Trophoblast cell (in vitro differentiated cells and primary cell): ENCODE results near the gene MGMT.

Experiments used
- DNase-seq, 2 donors: peaks; one replicate each; pipeline ENCODE4 v3.0.0-alpha.2; 2016
- H2AFZ ChIP-seq: 2 replicates; pipeline ENCODE4 v1.6.1; 2013; ENCODE audit warnings: low read length, moderate library complexity, mild to moderate bottlenecking; ENCODE audit not compliant: insufficient read depth, poor library complexity
- H2AK5ac ChIP-seq: 2 replicates; pipeline ENCODE4 v1.6.1; 2013; ENCODE audit warnings: mild to moderate bottlenecking, low read length
- H2BK120ac ChIP-seq: 2 replicates; pipeline ENCODE4 v1.6.1; 2013; ENCODE audit warnings: low read length, mild to moderate bottlenecking, moderate library complexity; ENCODE audit not compliant: insufficient read depth, poor library complexity
- H2BK12ac ChIP-seq: 2 replicates; pipeline ENCODE4 v1.6.1; 2013; ENCODE audit warnings: mild to moderate bottlenecking, low read length, moderate library complexity
- H2BK5ac ChIP-seq: 2 replicates; pipeline ENCODE4 v1.6.1; 2013; ENCODE audit warnings: low read length, low read depth, moderate library complexity, mild to moderate bottlenecking; ENCODE audit not compliant: poor library complexity
- H3K14ac ChIP-seq: 2 replicates; pipeline ENCODE4 v1.6.1; 2013; ENCODE audit warnings: mild to moderate bottlenecking, low read length
- H3K18ac ChIP-seq: 2 replicates; pipeline ENCODE4 v1.6.1; 2013; ENCODE audit warnings: mild to moderate bottlenecking, low read length
- H3K23ac ChIP-seq: 2 replicates; pipeline ENCODE4 v1.6.1; 2013; ENCODE audit warnings: low read length
- H3K27ac ChIP-seq: 2 replicates; pipeline ENCODE4 v1.5.1; 2013; ENCODE audit warnings: low read depth, mild to moderate bottlenecking, inconsistent platforms, low read length, moderate library complexity
- H3K27me3 ChIP-seq: 2 replicates; pipeline ENCODE4 v1.6.1; 2013; ENCODE audit warnings: inconsistent platforms, mild to moderate bottlenecking, low read length, moderate library complexity; ENCODE audit not compliant: insufficient read depth
- H3K36me3 ChIP-seq, 2 experiments: 1 replicate in 1 of 2; 2 replicates in 1 of 2; pipeline ENCODE4 v1.6.1; 2013; ENCODE audit warnings: low read length in 2 of 2, mild to moderate bottlenecking in 2 of 2, moderate library complexity in 1 of 2; ENCODE audit not compliant: insufficient read depth in 2 of 2, control insufficient read depth in 1 of 2
- H3K4ac ChIP-seq: 2 replicates; pipeline ENCODE4 v1.6.1; 2013; ENCODE audit warnings: low read depth, mild to moderate bottlenecking, low read length, moderate library complexity
- H3K4me1 ChIP-seq, 2 experiments: 1 replicate in 1 of 2; 2 replicates in 1 of 2; pipeline ENCODE4 v1.6.1; 2013; ENCODE audit warnings: low read length in 2 of 2, mild to moderate bottlenecking in 2 of 2, moderate library complexity in 1 of 2; ENCODE audit not compliant: insufficient read depth in 2 of 2, control insufficient read depth in 1 of 2
- H3K4me2 ChIP-seq: 2 replicates; pipeline ENCODE4 v1.6.1; 2013; ENCODE audit warnings: inconsistent platforms, mild to moderate bottlenecking, low read length, moderate library complexity
- H3K4me3 ChIP-seq: 2 replicates; pipeline ENCODE4 v1.5.1; 2013; ENCODE audit warnings: mild to moderate bottlenecking, low read depth, low read length, inconsistent platforms
- H3K79me1 ChIP-seq: one replicate; pipeline ENCODE4 v1.6.1; 2013; ENCODE audit warnings: low read length
- H3K79me2 ChIP-seq: 2 replicates; pipeline ENCODE4 v1.6.1; 2013; ENCODE audit warnings: low read length, mild to moderate bottlenecking; ENCODE audit not compliant: control insufficient read depth, insufficient read depth, poor library complexity
- H3K9ac ChIP-seq: 2 replicates; pipeline ENCODE4 v1.6.1; 2013; ENCODE audit warnings: mild to moderate bottlenecking, low read length
- H3K9me3 ChIP-seq: 2 replicates; pipeline ENCODE4 v1.6.1; 2013; ENCODE audit warnings: low read depth, mild to moderate bottlenecking, control low read depth, inconsistent platforms, low read length; ENCODE audit not compliant: insufficient read depth
- H4K12ac ChIP-seq: 2 replicates; pipeline ENCODE4 v1.6.1; 2013; ENCODE audit warnings: low read depth, mild to moderate bottlenecking, low read length, moderate library complexity
- H4K8ac ChIP-seq: 2 replicates; pipeline ENCODE4 v1.6.1; 2013; ENCODE audit warnings: low read depth, mild to moderate bottlenecking, low read length, moderate library complexity
- H4K91ac ChIP-seq: one replicate; pipeline ENCODE4 v1.6.1; 2013; ENCODE audit warnings: low read depth, mild to moderate bottlenecking, low read length, moderate library complexity
- WGBS: extraction: QIAGEN DNeasy Blood & Tissue Kit; methylation state at CpG from one replicate; pipeline ENCODE4 v1.1.7; 2013; ENCODE audit warnings: missing lambda C conversion rate; ENCODE audit not compliant: insufficient read length, insufficient coverage; ENCODE audit errors: extremely low coverage; 5-methylcytosine and 5-hydroxymethylcytosine counted together

Gene MGMT

GRCh38 chr10:129774736-129775401, 307.8 kb downstream of the MGMT start:
- Histone ChIP-seq H3K9ac (no peak overlapping the region), H3K14ac (no peak overlapping the region), H3K18ac (no peak overlapping the region), H3K27me3 (no peaks in the 10 kb centered on the region), H3K4me1 (no peaks in the 10 kb centered on the region), H3K4me2 (no peak overlapping the region), H2AFZ (no peak overlapping the region), H3K9me3 (no peaks in the 10 kb centered on the region), H2BK120ac (no peak overlapping the region), H4K8ac (no peak overlapping the region), H3K79me1 (no peaks in the 10 kb centered on the region), H3K36me3 (no peaks in the 10 kb centered on the region), H2BK12ac (no peak overlapping the region), H3K79me2 (no peaks in the 10 kb centered on the region), H4K91ac (no peak overlapping the region), H3K4ac (no peak overlapping the region), H4K12ac (no peak overlapping the region), H3K4me3 (no peak overlapping the region), H2BK5ac (no peak overlapping the region), H3K27ac (no peak overlapping the region), H2AK5ac (no peak overlapping the region), H3K23ac (no peak overlapping the region)
- DNase-seq, result no peak
- WGBS, result no CpG with 5 or more reads among the region's 13 CpGs

GRCh38 chr10:129775681-129776080, 308.6 kb downstream of the MGMT start:
- H3K79me1 ChIP-seq, result no peaks in the 10 kb centered on the region
- no peak overlapping the region for H3K4me3 ChIP-seq
- no peaks in the 10 kb centered on the region for H3K9me3 ChIP-seq
- H2AK5ac ChIP-seq, result no peak overlapping the region
- H3K23ac ChIP-seq, result no peak overlapping the region
- no peak overlapping the region for H3K14ac ChIP-seq
- no peak overlapping the region for H2BK120ac ChIP-seq
- no peak overlapping the region for H4K8ac ChIP-seq
- no peak overlapping the region for H4K91ac ChIP-seq
- H3K4ac ChIP-seq, result no peak overlapping the region
- no peak overlapping the region for H3K27ac ChIP-seq
- no peaks in the 10 kb centered on the region for H3K79me2 ChIP-seq
- H2AFZ ChIP-seq, result no peak overlapping the region
- H3K9ac ChIP-seq, result no peak overlapping the region
- H3K36me3 ChIP-seq, result no peaks in the 10 kb centered on the region
- H2BK5ac ChIP-seq, result no peak overlapping the region
- H4K12ac ChIP-seq, result no peak overlapping the region
- no CpG with 5 or more reads among the region's 9 CpGs for WGBS
- H3K4me1 ChIP-seq, result no peaks in the 10 kb centered on the region
- no peak for DNase-seq
- no peak overlapping the region for H2BK12ac ChIP-seq
- H3K18ac ChIP-seq, result no peak overlapping the region
- no peaks in the 10 kb centered on the region for H3K27me3 ChIP-seq
- H3K4me2 ChIP-seq, result no peak overlapping the region

DNA sequence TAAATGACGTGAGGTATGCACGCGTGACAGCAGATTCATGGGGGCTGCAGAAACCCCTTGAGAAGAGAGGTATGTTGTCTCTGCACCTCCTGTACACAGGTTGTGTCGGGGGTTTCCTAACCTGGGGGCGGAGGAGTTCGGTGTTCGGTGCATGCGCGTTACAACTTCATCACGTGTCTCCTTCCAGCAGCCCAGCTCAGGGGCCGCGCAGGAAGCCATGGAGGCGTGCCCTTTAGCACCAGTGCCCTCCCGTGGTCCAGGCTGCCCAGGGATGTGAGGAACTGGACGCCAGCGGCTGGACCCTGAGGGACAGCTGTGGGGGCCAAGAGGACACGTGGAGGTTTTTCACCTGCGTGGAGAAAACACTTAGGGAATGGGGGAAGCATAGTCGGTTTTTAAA, 310.6 kb downstream of the MGMT start:
- Histone ChIP-seq H4K8ac (no peak overlapping the region), H2AK5ac (no peak overlapping the region), H3K18ac (no peak overlapping the region), H3K4me2 (no peak overlapping the region), H2BK120ac (no peak overlapping the region), H3K23ac (no peak overlapping the region), H4K12ac (no peak overlapping the region), H3K14ac (no peak overlapping the region), H3K36me3 (no peaks in the 10 kb centered on the region), H2BK5ac (no peak overlapping the region), H4K91ac (no peak overlapping the region), H3K4me1 (no peaks in the 10 kb centered on the region), H3K4me3 (no peak overlapping the region), H3K27me3 (no peaks in the 10 kb centered on the region), H3K9me3 (no peaks in the 10 kb centered on the region), H2BK12ac (no peak overlapping the region), H3K9ac (no peak overlapping the region), H3K4ac (no peak overlapping the region), H3K79me2 (no peaks in the 10 kb centered on the region), H2AFZ (no peak overlapping the region), H3K27ac (no peak overlapping the region), H3K79me1 (no peaks in the 10 kb centered on the region)
- no peak for DNase-seq
- no CpG with 5 or more reads among the region's 19 CpGs for WGBS

DNA sequence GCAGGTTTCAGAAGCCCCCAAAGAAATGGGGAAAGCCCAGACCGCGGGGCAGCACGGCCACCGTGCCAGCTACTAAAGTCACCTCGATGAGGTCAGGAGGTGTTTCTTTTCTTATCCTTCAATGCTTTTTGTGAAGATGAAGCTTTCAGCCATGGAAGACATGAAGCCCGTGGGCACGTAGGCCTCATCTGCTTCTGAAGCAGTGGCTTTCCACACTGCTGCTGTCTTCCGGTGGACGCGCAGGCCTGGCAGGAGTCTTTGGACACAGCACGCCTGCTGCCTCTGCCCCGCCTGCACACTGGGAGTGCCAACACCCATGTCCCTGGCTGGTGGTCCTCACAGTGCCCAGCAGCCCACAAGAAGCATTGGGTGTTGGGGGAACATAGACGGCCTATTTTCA, 311.5 kb downstream of the MGMT start:
- Histone ChIP-seq H3K9ac (no peak overlapping the region), H3K27me3 (no peaks in the 10 kb centered on the region), H3K4me2 (no peak overlapping the region), H4K12ac (no peak overlapping the region), H2BK120ac (no peak overlapping the region), H2BK5ac (no peak overlapping the region), H3K27ac (no peak overlapping the region), H3K4me1 (no peaks in the 10 kb centered on the region), H3K4ac (no peak overlapping the region), H3K79me2 (no peaks in the 10 kb centered on the region), H2AFZ (no peak overlapping the region), H3K79me1 (no peaks in the 10 kb centered on the region), H3K23ac (no peak overlapping the region), H2BK12ac (no peak overlapping the region), H3K14ac (no peak overlapping the region), H4K91ac (no peak overlapping the region), H3K4me3 (no peak overlapping the region), H3K9me3 (no peaks in the 10 kb centered on the region), H4K8ac (no peak overlapping the region), H3K36me3 (no peaks in the 10 kb centered on the region), H2AK5ac (no peak overlapping the region), H3K18ac (no peak overlapping the region)
- no CpG with 5 or more reads among the region's 13 CpGs for WGBS
- DNase-seq, result no peak
